Glomerular endothelial cell (primary cell): ENCODE measurements around the gene NUTM1. TPM values are rescaled to one million over a fixed set of nuclear protein-coding genes. Genes with fewer than 3 reads are reported as not detected.

Experiments
- DNase-seq: peaks from one replicate; pipeline ENCODE4 v3.0.0-alpha.2; 2011; ENCODE audit warnings: low read depth, low spot score; ENCODE audit errors: extremely low read depth
- total RNA-seq: library from RNA; depleted of rRNA; stranded (reverse); fragments of >200 nt; gene quantifications from 2 replicates; pipeline ENCODE4 v1.2.3, GENCODE V29; 2015

Gene NUTM1, protein sequence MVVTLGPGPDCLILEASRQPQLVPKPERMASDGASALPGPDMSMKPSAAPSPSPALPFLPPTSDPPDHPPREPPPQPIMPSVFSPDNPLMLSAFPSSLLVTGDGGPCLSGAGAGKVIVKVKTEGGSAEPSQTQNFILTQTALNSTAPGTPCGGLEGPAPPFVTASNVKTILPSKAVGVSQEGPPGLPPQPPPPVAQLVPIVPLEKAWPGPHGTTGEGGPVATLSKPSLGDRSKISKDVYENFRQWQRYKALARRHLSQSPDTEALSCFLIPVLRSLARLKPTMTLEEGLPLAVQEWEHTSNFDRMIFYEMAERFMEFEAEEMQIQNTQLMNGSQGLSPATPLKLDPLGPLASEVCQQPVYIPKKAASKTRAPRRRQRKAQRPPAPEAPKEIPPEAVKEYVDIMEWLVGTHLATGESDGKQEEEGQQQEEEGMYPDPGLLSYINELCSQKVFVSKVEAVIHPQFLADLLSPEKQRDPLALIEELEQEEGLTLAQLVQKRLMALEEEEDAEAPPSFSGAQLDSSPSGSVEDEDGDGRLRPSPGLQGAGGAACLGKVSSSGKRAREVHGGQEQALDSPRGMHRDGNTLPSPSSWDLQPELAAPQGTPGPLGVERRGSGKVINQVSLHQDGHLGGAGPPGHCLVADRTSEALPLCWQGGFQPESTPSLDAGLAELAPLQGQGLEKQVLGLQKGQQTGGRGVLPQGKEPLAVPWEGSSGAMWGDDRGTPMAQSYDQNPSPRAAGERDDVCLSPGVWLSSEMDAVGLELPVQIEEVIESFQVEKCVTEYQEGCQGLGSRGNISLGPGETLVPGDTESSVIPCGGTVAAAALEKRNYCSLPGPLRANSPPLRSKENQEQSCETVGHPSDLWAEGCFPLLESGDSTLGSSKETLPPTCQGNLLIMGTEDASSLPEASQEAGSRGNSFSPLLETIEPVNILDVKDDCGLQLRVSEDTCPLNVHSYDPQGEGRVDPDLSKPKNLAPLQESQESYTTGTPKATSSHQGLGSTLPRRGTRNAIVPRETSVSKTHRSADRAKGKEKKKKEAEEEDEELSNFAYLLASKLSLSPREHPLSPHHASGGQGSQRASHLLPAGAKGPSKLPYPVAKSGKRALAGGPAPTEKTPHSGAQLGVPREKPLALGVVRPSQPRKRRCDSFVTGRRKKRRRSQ
- total RNA-seq, result not detected in 2 replicates

DNA sequence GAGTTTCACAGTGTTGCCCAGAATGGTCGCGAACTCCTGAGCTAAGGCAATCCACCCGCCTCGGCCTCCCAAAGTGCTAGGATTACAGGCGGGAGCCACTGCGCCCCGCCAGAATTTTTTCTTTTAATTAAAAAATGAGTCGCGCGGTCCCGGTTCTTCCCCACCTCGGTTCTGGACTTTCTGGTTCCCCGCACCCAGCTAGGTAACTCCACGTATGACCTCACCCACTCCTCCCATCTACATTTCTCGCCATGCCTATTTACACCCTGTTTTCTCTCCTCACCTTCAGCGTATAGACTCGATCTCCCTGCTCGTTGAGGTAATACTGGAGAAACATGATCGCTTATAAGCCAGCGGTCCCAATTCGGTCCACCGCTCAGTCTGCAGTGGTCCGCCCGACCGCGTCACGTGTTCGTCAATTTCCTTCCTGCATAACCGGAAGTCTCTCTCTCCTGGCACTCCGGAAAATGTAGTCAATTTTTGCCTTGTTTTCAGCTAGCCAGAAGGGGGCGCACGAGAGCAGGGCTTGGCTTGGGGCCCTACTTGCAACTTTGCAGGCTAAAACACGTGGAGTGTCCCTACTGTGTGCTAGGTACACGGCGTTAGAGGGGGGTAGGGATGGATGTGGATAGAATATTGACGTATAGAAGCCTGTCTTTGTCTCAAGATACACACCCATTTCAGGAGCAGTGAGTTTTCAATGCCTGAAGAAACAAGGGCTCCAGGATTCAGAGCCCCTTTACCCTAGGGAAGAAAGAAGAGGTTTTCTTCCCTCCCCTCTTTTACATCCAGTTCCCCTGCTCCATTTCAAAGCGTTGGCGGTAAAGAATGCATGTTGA, at the start of gene NUTM1, which contains the start of gene NOP10:
Gene NUTM1 (plus strand): TSS at position 579 of the 839 bp plus-strand sequence. CDS start 382 bp downstream, outside the sequence.
Gene NOP10 (minus strand): TSS at position 400 of the 839 bp plus-strand sequence. CDS start 63 bp downstream, at position 337.
- peak; percentile 80 for DNase-seq

DNA sequence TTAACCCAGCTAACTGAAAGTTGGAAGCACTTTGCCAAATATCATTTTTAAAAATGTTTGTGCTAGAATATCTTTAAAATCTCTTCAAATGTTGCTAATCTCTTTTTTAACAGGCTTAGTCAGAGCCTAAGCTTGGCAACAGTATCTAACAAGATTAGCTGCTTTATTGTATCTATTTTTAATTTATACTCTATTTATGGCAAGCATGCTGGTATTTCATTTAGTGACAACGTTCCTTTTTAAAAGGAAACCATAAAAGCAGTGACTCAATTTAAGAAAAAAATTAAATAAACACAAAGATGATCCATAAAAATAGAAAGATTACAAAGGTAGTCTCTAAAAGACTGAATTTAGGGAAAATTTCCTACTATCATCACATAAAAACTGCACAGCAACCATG, 46.1 kb upstream of the NUTM1 start:
- no peak for DNase-seq

DNA sequence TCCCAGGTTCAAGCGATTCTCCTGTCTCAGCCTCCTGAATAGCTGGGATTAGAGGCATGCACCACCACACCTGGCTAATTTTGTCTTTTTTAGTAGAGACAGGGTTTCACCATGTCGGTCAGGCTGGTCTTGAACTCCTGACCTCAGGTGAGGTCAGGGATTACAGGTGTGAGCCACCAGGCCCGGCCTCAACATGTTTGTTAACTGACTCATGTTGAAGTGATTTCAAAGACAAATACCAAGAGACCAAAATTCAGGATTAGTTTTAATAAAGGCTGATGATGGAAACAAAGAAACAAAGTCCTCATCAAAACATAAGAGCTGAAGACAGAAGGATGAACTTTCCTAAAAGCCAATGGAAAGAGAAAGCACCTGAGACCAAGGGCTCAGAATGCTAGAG, 42.1 kb upstream of the NUTM1 start:
- DNase-seq, result no peak

DNA sequence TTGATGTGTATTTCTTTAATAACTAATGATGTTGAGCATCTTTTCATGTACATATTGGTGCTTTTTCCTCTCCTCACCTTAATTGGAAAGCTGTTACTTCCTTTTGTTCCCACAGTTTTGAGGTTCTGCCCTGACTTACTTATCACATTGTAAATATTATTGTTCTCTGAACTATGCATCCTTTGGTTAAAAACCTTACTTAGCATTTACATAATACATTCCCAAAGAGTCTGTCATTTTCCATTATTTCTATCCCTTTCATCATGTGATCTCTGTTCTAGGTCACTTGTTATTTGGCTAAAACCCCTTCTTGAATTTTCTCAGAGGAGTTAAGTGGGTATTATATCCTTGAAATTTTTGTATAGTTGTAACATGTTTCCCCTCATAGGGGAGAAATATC, 38.5 kb upstream of the NUTM1 start:
- DNase-seq, result no peak

DNA sequence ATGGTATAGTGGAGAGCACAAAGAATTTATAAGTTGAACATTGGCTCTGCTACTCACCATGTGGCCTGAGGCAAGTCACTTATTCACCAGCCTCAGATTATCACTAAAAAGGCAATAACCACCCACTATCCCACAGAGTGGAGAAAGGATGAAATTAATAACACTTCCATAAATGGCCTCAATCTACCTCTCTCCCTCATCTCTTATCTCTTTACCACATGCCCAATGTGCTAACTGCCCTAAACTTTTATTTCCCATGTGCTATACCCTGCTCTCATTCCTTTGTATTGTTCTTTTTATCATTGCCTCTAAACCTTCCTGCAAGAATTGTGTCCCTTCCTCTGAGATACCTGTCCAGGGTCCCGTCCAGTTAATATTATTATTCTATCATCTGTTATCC, 31.6 kb upstream of the NUTM1 start:
- no peak for DNase-seq

DNA sequence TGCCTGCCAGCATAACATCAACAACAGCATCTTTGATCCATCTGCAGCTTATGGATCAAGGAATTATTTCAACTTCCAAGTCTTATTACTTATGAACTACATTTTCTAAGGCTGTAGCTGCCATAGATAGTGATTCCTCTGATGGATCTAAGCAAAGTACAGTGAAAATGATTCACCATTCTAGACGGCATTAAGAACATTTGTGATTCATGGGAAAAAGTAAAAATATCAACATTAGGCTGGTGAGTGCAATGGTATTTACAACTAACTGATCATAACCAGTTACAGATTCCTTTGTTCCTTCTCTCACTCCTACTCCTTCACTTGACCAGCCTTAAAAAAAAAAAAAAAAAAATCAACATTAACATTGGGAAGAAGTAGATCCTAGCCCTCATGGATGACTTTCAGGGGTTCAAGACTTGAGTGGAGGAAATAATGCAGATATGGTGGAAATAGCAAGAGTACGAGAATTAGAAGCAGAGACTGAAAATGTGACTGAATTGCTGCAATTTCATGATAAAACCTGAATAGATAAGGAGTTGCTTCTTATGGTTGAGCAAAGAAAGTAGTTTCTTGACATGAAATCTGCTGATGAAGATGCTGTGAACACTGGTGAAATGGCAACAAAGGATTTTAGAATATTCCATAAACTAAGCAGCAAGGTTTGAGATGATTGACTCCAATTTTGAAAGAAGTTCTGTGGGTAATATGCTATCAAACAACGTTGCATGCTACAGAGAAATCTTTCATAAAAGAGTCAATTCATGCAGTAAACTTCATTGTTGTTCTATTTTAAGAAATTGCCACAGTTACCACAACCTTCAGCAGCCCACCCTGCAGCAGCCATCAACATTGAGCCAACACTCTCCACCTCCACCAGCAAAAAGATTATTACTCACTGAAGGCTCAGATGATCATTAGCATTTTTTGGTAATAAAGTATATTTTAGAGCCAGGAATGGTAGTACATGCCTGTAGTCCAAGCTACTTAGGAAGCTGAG, 28.3 kb upstream of the NUTM1 start:
- DNase-seq, result no peak

DNA sequence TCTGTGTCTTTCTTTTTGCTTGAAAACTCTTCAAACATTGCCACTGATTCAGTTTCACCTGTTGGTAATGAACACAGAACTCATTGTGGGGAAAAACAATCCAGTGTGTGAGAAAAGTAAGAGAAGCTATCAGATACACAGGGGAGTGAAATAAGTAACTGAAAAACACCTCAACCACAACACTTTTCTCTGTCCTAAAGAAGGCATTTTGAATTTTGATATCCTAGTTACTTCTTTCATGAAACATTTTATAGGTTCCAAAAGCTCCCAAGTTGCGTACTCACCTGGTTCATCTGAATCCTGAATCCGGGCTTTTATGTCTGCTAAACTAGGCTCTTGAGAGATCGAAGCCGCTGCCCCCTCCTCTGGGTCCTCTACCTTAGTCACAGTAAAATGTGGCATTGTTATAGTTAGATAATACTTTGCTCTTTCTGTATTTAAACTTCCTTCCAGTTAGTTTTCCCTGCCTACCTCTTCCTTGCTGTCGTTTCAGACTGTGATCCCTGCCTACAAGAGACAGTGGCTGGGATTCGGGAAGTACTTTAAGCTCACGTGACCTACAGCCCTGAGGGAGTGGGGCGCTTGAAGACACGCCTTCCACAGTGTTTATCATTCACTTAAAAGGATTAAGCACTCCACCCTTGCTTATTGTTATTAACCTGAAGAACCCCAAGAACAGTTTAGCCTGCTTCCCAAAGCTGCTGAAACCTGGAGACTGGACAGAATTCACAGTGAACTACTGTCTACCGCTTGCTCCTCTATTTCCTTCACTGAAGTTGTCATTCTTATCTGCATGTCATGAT, 24.6 kb upstream of the NUTM1 start:
- no peak for DNase-seq

DNA sequence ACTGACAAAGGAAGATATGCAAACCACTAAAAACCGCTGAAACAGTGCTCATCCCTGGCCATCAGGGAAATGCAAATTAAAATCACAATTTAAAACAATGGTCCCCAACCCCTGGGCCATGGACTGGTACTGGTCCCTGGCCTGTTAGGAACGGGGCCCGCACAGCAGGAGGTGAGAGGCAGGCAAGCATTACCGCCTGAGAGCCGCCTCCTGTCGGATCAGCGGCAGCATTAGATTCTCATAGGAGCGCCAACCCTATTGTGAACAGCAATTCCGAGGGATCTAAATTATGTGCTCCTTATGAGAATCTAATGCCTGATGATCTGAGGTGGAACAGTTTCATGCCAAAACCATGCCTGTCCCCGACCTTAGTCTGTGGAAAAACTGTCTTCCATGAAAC, 19.9 kb upstream of the NUTM1 start:
- DNase-seq, result no peak

DNA sequence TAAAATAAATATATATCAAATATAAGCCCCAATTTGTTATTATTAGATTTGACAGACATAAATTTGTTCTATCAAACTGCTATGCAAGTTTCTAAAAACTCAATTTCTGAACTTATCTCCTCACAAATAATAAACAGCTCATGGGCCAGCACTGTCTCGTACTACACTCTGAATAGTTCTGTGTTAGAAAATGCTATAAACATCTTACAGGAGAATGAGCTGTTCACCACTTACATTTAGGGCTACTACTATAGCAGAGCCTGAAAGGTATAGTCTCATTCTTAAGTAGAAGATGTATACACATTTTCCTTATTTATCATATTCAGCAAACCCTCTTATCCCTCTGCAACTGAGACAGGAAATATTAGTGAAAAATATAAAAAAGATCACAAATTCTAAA, 18.2 kb upstream of the NUTM1 start:
- DNase-seq, result no peak

DNA sequence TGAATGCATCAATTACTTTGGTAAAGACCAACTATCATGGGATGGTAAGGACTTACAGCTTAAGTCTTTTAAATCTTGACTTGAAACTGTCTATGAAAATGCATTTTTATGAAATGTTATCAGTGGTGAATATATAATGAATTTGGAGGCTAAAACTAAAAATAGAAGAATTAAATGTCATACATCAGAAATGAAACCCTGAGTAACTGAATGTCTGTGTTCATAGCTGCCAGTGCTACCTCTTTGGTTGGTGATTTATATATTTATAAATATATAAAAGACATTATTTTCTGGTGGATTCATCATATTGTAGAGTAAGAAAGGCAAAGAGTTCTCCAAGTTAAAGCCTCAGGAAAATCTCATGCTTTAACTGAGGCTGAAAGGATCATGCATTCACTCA, 17.7 kb upstream of the NUTM1 start:
- no peak for DNase-seq

DNA sequence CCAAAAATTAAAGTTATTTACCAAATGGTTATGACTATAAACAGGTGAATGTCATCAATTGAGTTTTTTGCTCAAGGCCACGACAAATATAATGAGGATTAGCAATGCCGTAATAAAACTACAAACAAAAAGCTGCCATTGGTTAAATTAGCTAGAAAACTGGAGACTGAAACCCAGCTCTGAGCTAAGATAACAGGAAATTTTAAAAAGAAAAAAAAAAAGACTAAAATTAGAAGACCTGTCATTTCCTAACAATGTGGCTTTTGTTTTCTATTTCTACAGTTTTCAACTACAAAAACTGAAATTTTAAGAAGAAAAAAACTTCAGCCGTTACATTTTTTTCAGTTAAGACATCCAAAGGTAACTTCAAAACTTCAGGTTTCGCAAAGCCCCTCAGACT, 15.2 kb upstream of the NUTM1 start:
- no peak for DNase-seq

DNA sequence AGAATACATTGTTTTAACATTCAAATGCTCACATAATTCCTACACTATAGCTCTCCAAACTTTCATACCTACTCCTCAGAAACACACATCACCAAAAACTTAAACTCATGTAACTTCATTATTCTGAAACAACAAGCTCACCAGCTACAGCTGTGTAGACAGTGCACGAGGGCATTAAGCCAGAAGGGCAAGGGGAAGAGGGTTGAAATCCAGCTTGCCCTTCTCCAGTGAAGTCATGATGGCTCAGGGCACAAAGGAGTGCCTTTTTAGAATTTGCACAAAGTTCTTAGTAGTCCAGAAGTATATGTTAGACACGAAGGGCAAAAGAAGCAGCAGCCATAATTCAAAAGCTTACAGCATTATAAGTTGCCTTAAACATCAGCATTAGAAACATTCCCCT, 14.1 kb upstream of the NUTM1 start:
- no peak for DNase-seq

DNA sequence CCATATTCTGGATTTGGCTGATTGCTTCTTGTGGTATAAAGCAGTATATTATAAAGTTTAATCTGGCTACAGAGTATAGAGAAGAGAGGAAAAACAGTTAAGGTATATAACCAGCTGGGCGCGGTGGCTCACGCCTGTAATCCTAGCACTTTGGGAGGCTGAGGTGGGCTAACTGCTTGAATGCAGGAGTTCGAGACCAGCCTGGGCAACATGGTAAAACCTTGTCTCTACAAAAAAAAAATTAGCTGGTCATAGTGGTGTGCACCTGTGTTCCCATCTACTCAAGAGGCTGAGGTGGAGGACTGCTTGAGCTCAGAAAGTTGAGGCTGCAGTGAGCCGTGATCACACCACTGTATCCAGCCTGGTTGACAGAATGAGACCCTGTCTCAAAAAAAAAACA, 12.8 kb upstream of the NUTM1 start:
- DNase-seq, result no peak

DNA sequence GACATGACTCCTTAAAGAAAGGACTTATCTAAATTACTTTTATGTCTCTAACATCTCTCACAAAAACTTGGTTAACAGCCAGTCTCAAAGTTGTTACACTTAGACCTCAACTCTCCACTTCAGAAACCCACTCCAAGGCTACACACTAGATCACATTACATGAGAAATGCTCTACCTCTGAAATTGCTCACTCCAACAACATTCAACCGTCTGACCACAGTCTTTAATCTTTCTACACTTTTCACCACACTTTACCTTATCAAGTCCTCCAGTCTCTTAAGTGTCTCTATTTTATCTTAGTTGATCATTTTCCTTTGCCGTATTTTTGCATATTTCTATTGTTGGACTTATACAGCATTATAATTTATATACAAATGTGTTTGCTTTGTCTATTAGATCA, 11.3 kb upstream of the NUTM1 start:
- DNase-seq, result no peak

DNA sequence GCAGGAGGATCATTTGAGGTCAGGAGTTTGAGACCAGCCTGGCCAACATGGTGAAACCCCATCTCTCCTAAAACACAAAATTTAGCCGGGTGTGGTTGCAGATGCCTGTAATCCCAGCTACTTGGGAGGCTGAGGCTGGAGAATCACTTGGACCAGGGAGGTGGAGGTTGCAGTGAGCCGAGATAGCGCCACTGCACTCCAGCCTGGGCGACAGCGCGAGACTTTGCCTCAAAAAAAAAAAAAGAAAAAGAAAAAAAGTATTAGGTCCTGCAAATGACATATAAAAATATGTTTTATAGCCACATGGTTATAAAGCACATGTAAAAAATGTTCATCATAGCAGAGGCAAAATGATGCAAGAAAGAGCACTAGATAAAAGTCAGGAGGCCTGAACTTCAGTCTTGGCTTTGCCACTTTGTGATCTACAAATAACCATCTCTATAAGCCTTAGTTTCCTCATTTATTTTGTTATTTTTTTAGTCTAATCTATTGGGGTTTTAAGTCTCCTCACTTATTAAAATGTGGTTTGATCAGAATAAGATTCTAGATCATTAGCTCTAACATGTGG, 10.5 kb upstream of the NUTM1 start:
- DNase-seq, result no peak

DNA sequence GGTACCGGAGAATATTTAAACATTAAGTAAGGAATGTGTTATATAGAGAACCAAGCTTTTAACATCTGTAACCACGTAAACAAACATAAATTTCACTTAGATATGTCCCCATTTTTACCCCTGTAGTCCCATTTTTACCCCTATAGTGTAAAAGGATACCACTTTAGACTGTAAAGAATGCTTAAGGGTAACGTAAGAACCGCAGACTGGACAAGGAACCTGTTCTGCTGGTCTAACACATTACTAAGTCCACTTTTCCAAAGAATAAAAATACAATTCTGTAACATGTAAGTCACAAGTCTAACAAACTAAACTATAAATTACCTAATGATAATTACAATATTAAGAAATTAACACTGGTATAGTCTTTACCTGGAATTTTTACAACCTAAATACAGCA, 8.4 kb upstream of the NUTM1 start:
- no peak for DNase-seq

DNA sequence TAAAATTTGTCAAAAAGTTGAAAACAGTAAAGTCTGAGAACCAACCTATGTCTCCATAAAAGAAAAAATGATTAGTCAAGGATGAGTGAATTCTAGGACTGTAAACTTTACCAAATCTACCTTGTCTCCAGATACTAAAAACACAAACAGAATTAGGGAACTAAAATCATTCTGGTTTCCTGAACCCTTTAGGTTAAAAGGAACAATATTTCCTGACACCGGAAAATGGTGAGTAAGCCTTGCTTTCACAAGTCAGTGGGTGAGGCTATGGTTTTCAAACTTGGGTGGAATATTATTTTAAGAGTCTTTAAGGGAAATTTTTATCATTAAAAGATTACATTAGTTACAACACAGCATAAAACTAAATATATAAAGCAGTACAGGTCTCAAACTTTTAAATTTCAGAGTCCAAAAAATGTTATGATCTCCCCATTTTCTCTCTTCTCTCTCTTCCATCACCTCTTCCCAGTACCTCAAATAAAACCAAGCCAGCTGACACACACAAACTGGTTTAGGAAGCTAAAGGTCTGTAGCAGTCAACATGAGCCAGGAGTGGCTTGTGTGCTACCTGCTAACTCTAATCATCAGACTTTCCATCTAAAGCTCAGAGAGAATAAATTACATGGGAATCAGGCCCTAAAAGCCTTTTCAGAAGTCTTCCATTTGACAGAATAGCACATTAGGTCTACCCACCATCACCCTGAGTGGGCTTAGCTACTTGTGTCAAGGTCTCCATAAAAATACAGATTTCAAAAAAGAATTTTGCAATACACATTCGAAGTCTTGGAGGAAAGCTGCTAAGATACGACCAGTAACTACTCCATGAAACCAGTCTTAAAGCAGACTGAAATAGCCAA, 7.7 kb upstream of the NUTM1 start:
- no peak for DNase-seq
